NCI-H226 (cell line): ENCODE measurements around the gene NTM.

Source experiments
- DNase-seq: peaks from one replicate; pipeline ENCODE4 v3.0.0-alpha.2; 2015

Gene NTM

GRCh38 chr11:131947511-131947910 lies 577.1 kb downstream of the NTM start:
- no peak for DNase-seq

- DNase-seq: no peak
These were observed 580.7 kb downstream of the NTM start for GRCh38 chr11:131951121-131951520.

- no peak for DNase-seq
These were observed 583.7 kb downstream of the NTM start for GRCh38 chr11:131954146-131954545.

GRCh38 chr11:131955904-131956303 lies 585.5 kb downstream of the NTM start:
- no peak for DNase-seq

GRCh38 chr11:131957201-131957600 lies 586.8 kb downstream of the NTM start:
- DNase-seq: no peak

- no peak for DNase-seq
These were observed 587.5 kb downstream of the NTM start for GRCh38 chr11:131957875-131958274.

GRCh38 chr11:131962818-131963217 lies 592.4 kb downstream of the NTM start:
- DNase-seq: no peak

- no peak for DNase-seq
These were observed 594.5 kb downstream of the NTM start for GRCh38 chr11:131964698-131965483.

GRCh38 chr11:131965504-131965903 lies 595.1 kb downstream of the NTM start:
- DNase-seq: no peak

- no peak for DNase-seq
These were observed 596.3 kb downstream of the NTM start for GRCh38 chr11:131966667-131967066.

- DNase-seq: no peak
These were observed 598.8 kb downstream of the NTM start for GRCh38 chr11:131969261-131969660.

GRCh38 chr11:131973061-131973460 lies 602.6 kb downstream of the NTM start:
- no peak for DNase-seq

- DNase-seq: no peak
These were observed 605.2 kb downstream of the NTM start for GRCh38 chr11:131975619-131976018.

GRCh38 chr11:131976021-131976420 lies 605.6 kb downstream of the NTM start:
- DNase-seq: no peak

GRCh38 chr11:131977231-131977630 lies 606.8 kb downstream of the NTM start:
- no peak for DNase-seq

- DNase-seq: no peak
These were observed 607.4 kb downstream of the NTM start for GRCh38 chr11:131977854-131978253.

- DNase-seq: no peak
These were observed 607.9 kb downstream of the NTM start for GRCh38 chr11:131978351-131978750.

- DNase-seq: no peak
These were observed 608.9 kb downstream of the NTM start for GRCh38 chr11:131979364-131979763.

- no peak for DNase-seq
These were observed 609.8 kb downstream of the NTM start for GRCh38 chr11:131980199-131980598.

GRCh38 chr11:131980888-131981668 lies 610.7 kb downstream of the NTM start:
- DNase-seq: no peak

- DNase-seq: no peak
These were observed 611.7 kb downstream of the NTM start for GRCh38 chr11:131982154-131982553.

GRCh38 chr11:131985846-131986301 lies 615.5 kb downstream of the NTM start:
- no peak for DNase-seq

- DNase-seq: no peak
These were observed 617.3 kb downstream of the NTM start for GRCh38 chr11:131987703-131988102.

GRCh38 chr11:131991606-131992005 lies 621.2 kb downstream of the NTM start:
- no peak for DNase-seq
